ENCODE measurements around the gene UCP1.

GRCh38 chr4:140612357-140612756 lies 43.6 kb upstream of the UCP1 start:
- TF ChIP-seq POLR2A (IDR thresholded peaks at IDR 0.05; ENCODE audit: extremely low read depth, insufficient read length) (no peak), CTCF (IDR thresholded peaks at IDR 0.05; ENCODE audit: low read depth, low read length) (no peak)
